Activated CD4-positive, alpha-beta T cell treated with anti-CD3 and anti-CD28 coated beads for 24 hours (primary cell): ENCODE results near the gene ANKS1A.
A peak's percentile ranks its signal among the peaks of the same experiment; 100 is the strongest.

Experiments
- DNase-seq, 2 donors: peaks; one replicate each; pipeline ENCODE4 v3.0.0-alpha.2; 2020; ENCODE audit warnings: low read depth in 2 of 2

The ANKS1A gene

DNA sequence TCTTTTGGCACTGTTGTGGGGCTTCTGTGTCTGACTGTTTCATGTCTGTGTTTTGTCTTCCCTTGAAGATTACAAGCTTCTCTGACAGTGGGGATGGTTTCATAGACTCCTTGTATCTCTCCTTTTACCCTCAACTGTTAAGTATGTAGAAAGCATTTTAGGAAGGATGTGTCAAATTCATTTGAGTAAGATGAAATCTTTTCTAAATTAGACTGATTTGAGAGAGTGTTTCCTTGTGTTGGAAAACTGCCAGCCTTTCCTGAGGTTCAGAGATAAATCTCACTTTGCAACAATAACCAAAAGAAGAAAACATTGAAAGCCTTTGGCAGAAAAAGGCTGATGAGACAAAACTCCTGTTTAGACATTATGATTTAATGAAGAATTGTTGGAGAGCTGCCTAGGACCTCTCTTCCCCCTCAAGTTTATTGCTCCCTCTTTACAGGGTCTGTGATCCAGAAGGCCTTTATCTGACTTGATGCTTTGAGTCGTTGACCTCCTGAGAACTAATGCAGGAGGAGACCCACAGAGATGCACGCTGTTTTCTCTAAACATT, 68.3 kb downstream of the ANKS1A start:
- no peak for DNase-seq

GRCh38 chr6:34958734-34959133, 69.7 kb downstream of the ANKS1A start:
- no peak for DNase-seq

GRCh38 chr6:34959224-34959623, 70.2 kb downstream of the ANKS1A start:
- DNase-seq, result no peak

GRCh38 chr6:34961082-34961481, 72.0 kb downstream of the ANKS1A start:
- no peak for DNase-seq

DNA sequence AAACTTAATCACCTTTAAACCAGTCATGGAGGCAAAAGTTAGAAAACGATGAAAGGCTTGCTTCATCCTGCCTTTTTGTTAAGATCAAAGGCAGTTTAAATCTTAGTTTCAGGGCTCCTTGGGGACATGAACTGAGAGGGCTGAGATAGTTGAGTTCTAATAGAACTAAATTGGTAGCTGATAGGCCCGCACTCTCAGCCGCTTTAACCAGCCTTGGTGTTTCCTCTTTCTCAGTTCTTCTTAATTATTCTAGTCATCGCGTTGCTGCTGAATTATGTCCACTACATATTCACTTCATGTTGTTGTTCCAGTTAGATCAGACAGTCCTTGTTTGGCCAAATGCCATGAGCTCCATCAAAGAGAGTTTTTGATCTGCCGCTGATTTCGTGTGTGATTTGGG, 72.5 kb downstream of the ANKS1A start:
- no peak for DNase-seq

DNA sequence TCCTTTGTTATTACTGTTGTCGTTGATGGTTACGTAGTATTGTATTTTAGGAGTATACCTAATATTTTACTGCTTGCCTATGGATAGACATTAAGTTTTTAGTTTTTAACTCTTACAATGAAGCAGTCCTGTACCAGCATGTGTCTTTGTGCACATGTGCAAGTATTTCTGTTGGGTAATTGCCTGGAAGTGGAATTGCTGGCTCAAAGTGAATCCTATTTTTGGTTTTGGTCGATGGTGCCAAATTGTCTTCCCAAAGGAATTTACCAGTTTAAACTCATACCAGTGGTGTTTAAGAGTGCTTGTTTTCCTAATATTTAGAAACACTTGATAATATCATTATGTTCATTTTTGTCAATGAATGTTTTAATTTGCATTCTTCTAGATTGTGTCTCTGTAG, 75.5 kb downstream of the ANKS1A start:
- no peak for DNase-seq

- no peak for DNase-seq
Measured at GRCh38 chr6:34967461-34967860, 78.4 kb downstream of the ANKS1A start.

DNA sequence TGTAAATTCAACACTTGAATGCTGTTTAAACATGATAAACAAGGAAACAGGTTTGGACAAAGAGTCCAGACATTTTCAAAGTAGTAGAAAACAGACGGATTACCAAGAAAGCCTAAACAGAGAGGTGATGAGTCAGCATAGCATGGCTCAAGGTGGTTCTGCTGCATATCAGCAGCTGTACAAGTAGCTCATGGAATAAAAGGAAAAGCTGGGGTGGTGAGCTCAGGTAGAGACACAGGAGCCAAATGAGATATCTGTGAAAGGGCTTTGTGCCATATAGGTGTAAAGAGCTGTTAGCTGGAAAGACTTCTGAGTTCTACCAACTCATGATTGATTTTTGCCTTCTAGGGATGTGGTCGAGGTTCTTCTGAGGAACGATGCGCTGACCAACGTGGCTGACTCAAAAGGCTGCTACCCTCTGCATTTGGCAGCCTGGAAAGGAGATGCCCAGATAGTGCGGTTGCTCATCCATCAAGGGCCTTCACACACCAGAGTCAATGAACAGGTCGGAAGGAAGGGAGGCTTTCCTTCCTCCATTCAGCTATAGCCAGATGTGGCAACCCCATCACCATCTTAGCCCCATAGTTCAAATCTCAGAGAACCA, 80.7 kb downstream of the ANKS1A start:
- no peak for DNase-seq

DNA sequence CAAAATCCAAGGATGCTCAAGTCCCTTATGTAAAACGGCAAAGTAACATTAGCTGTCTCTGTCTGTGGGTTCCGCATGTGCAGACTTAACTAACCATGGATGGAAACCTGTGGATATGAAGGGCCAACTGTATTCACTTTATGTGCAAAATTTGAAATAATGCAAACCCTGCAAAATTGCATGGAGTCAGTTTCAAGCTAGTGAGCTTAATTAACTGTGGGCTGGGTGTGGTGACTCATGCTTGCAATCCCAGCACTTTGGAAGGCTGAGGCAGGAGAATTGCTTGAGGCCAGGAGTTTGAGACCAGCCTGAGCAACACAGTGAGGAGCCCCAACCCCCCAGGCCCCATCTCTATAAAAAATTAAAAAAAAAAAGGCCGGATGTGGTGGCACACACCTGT, 81.4 kb downstream of the ANKS1A start:
- DNase-seq, result no peak

DNA sequence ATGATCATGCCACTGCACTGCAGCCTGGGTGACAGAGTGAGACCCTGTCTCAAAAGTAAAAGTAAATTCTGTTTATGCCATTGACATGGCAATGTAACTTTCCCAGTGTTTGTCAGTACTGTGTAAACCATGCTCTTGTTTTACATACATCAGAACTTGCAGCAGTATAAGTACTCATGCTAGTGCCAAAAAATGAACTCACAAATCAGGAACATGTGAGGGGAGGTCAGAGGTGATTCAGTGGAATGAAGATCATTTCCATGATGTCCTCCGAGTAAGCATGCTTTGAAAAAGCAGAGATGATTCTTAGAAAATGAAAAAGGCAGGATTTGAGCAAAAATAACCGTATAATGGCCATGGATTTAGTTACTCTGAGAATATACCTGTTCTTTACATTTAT, 81.9 kb downstream of the ANKS1A start:
- no peak for DNase-seq

GRCh38 chr6:34973547-34974248, 84.6 kb downstream of the ANKS1A start:
- no peak for DNase-seq

DNA sequence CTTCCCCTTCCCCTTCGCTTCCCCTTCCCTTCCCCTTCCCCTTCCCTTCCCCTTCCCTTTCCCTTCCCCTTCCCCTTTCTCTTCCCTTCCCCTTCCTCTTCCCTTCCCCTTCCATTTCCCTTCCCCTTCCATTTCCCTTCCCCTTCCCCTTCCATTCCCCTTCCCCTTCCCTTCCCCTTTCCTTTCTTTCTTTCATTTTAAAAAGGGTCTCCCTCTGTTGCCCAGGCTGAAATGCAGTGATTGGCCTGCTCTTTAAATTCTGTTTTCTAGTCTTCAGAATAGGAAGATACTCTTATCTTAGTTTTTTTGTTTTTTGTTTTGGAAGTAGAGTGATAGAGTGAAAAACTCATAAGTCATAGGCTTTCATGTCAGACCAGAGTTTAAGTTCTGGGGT, 85.2 kb downstream of the ANKS1A start:
- no peak for DNase-seq

DNA sequence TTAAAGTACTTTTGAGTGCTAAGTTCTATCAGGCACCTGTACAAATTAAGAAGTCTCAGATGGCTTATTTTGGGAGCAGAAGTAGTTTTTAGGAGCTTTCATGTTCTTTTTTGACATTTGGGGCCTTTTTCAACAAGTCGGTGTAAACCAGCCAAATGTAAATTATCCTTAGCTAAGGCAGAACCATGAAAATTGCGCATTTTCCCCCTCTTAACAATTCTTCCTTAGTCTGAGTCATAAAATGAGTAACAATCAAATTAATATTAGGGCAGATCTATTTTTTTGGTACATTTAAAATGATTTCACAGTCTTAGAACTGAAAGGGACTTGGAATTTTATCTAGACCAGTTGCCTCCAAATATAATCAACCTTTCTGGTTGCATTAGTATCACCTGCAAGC, 87.2 kb downstream of the ANKS1A start:
- no peak for DNase-seq

- no peak for DNase-seq
Measured at GRCh38 chr6:34979218-34979617, 90.2 kb downstream of the ANKS1A start.

DNA sequence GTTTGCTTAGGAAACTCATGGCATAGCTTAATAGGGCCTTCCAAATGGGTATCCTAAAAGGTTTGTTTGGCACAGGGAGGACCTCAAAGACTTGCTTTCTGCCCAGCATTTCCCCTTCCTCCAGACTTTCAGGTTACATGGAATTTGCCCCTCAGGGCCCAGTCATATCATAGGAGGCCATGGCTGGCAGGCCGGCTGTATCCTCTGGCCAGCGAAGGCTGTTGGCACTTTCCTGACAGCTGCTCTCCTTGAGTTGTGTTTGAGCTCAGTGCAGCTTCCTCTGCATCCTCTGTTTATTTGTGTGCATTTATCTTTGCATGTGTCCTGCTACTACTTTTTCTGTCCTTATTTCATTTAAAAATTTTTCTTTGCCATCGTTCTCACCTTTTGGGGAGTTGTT, 90.9 kb downstream of the ANKS1A start:
- no peak for DNase-seq

DNA sequence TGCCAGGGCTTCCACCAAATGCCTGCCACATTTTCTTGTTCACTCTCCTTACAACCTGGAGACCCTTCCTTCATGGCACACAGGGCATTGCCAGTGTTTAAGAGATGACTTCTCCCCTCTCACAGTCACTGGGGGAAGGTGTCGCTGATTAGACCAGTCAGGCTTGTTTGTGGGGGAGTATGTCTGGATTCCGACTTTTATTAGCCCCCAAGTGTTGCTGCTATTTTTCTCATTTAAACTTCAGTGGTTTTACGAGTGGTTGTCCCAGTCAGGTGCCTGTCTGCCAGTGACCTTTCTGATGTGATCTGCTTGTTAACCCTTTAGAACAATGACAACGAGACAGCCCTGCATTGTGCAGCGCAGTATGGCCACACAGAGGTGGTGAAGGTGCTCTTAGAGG, 92.3 kb downstream of the ANKS1A start:
- DNase-seq, result no peak

GRCh38 chr6:34981951-34982350, 92.9 kb downstream of the ANKS1A start:
- no peak for DNase-seq

- no peak for DNase-seq
Measured at GRCh38 chr6:34982424-34982852, 93.4 kb downstream of the ANKS1A start.

DNA sequence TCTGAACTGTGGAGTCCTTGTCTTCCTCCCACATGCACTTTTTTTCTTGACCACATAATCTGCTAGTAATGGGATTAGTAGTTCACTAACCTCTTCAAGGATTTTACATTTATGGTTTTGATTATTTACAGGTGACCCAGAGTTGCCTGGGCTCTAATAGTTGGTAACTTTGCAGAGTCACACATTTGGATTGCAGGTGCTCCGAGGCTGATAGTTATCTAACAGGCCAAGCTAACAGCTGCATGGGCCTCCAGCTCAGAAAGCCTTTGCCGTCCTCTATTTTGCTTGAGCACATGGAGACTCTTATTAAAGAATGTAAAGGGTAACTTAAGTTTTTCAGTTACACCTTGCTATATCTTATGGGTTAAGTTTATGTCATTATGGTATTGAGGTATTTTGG, 95.4 kb downstream of the ANKS1A start:
- no peak for DNase-seq

DNA sequence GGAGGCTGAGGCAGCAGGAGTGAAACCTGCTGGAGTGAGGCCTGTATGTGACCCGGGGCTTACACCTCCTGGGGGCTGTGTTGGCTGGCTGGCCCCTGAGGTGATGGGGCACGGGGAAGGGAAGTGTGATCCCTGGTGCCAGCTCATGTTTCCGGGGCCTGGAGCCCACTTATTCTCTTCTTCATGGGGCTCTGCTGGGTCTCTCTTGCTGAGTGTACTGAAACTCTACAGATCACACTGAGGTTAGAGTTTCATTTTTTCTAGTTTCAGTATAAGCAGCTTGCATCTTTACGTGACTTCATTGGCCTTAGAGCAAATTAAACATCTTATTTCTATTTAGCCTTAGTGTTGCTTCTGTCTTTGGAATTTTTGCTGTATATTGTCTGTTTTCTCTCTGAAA, 96.2 kb downstream of the ANKS1A start:
- no peak for DNase-seq

DNA sequence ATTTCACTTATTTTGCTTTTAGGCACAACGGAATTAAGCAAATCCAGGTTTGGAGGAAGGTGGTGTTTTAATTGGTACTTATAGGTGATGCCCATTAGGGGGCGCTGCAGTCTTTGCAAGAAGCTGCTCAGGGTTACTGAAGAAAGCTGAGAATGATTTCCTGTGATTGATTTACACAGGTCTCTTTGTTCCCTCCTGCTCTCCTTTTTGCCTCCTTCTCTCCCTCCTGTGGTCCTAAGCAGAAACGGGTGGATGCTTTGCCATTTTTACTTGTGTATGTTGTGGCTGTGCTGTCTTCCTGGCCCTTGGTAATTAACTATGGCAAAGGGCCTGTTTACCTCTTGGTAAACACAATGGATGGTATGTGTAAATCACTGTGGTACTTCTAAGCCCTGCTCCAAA, 97.8 kb downstream of the ANKS1A start:
- DNase-seq, result peak; percentile 33 to 35

- DNase-seq, result no peak
Measured at GRCh38 chr6:34987506-34987905, 98.5 kb downstream of the ANKS1A start.

DNA sequence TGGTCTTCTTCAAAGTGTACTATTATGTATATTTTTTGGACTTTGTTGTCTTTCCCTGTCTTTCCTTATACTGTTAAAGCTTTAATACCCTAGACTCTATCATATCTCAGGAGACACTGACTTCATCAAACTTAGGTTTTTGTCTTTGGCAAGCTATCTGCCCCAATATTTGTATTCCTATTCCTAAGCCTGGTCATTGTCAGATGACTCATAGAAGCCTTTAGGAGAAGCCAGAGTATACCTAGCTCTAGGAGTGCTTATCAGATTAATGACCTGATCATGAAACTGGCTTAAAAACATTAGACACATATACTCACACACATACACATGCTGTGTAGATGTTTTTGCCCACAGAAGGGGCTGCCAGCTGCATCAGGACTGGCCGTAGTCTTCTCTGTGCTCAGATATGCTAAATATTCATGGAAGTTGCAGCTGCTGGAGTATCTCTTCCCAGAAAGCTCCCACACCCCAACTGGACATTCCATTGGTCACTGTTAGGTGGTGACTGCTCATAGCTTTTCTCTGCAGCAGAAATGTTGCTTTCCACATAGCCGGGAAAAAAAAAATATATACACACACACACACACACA, 102.0 kb downstream of the ANKS1A start:
- no peak for DNase-seq
